ENCODE results near the gene SASH3.

SASH3 gene

GRCh38 chrX:129732857-129733256, 46.9 kb upstream of the SASH3 start (continued):
- TF ChIP-seq, protein P1, sequence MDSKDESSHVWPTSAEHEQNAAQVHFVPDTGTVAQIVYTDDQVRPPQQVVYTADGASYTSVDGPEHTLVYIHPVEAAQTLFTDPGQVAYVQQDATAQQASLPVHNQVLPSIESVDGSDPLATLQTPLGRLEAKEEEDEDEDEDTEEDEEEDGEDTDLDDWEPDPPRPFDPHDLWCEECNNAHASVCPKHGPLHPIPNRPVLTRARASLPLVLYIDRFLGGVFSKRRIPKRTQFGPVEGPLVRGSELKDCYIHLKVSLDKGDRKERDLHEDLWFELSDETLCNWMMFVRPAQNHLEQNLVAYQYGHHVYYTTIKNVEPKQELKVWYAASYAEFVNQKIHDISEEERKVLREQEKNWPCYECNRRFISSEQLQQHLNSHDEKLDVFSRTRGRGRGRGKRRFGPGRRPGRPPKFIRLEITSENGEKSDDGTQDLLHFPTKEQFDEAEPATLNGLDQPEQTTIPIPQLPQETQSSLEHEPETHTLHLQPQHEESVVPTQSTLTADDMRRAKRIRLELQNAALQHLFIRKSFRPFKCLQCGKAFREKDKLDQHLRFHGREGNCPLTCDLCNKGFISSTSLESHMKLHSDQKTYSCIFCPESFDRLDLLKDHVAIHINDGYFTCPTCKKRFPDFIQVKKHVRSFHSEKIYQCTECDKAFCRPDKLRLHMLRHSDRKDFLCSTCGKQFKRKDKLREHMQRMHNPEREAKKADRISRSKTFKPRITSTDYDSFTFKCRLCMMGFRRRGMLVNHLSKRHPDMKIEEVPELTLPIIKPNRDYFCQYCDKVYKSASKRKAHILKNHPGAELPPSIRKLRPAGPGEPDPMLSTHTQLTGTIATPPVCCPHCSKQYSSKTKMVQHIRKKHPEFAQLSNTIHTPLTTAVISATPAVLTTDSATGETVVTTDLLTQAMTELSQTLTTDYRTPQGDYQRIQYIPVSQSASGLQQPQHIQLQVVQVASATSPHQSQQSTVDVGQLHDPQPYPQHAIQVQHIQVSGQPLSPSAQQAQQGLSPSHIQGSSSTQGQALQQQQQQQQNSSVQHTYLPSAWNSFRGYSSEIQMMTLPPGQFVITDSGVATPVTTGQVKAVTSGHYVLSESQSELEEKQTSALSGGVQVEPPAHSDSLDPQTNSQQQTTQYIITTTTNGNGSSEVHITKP (tag by site-specific recombination; IDR thresholded peaks at IDR 0.05): no peak
- TF ChIP-seq SALL2 (tag by site-specific recombination; IDR thresholded peaks at IDR 0.05; ENCODE audit: borderline replicate concordance) (no peak), ZNF350 (tag by site-specific recombination; IDR thresholded peaks at IDR 0.05) (no peak), PRDM2 (tag by site-specific recombination; IDR thresholded peaks at IDR 0.05; ENCODE audit: borderline replicate concordance) (no peak)

DNA sequence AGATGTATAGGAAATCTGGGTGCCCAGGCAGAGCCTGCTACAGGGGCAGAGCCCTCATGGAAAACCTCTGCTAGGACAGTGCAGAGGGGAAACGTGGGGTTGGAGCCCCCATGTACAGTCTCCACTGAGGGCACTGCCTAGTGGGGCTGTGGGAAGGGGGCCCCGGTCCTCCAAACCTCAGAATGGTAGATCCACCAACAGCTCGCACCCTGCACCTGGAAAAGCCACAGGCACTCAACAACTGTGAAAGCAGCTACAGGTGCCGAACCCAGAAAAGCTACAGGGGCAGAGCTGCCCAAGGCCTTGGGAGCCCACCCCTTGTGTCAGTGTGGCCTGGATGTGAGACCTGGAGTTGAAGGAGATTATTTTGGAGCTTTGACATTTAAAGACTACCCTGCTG, 46.4 kb upstream of the SASH3 start:
- no peak overlapping the region for H3K4me3 ChIP-seq (ENCODE audit: low read depth, low read length)
- no peak overlapping the region for H3K27ac ChIP-seq (ENCODE audit: extremely low read depth, low read depth, low read length)
- H3K9me3 ChIP-seq (ENCODE audit: control insufficient read depth, insufficient read depth, low read depth, low read length): no peaks in the 10 kb centered on the region
- POLR2A ChIA-PET: no interaction called here
- CTCF ChIA-PET: no interaction called here
- no peaks in the 10 kb centered on the region for H3K36me3 ChIP-seq (ENCODE audit: control insufficient read depth in 2 of 2, insufficient read depth in 1 of 2, low read length in 2 of 2)
- H3K4me1 ChIP-seq (ENCODE audit: control insufficient read depth, insufficient read depth, low read length): no peaks in the 10 kb centered on the region
- TF ChIP-seq PRDM6 (tag by site-specific recombination; IDR thresholded peaks at IDR 0.05) (no peak), ZNF16 (tag by site-specific recombination; IDR thresholded peaks at IDR 0.05; ENCODE audit: low read depth) (no peak), YY1 (tag by site-specific recombination; IDR thresholded peaks at IDR 0.05) (no peak), ZNF114 (tag by site-specific recombination; IDR thresholded peaks at IDR 0.05) (no peak), ZNF398 (tag by site-specific recombination; IDR thresholded peaks at IDR 0.05) (no peak), ZNF19 (tag by site-specific recombination; IDR thresholded peaks at IDR 0.05; ENCODE audit: low read depth) (no peak), KLF17 (tag by site-specific recombination; IDR thresholded peaks at IDR 0.05) (no peak)
- TF ChIP-seq, protein P2, sequence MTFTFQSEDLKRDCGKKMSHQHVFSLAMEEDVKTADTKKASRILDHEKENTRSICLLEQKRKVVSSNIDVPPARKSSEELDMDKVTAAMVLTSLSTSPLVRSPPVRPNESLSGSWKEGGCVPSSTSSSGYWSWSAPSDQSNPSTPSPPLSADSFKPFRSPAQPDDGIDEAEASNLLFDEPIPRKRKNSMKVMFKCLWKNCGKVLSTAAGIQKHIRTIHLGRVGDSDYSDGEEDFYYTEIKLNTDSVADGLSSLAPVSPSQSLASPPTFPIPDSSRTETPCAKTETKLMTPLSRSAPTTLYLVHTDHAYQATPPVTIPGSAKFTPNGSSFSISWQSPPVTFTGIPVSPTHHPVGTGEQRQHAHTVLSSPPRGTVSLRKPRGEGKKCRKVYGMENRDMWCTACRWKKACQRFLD (tag by site-specific recombination; IDR thresholded peaks at IDR 0.05): no peak
- TF ChIP-seq, protein P3, sequence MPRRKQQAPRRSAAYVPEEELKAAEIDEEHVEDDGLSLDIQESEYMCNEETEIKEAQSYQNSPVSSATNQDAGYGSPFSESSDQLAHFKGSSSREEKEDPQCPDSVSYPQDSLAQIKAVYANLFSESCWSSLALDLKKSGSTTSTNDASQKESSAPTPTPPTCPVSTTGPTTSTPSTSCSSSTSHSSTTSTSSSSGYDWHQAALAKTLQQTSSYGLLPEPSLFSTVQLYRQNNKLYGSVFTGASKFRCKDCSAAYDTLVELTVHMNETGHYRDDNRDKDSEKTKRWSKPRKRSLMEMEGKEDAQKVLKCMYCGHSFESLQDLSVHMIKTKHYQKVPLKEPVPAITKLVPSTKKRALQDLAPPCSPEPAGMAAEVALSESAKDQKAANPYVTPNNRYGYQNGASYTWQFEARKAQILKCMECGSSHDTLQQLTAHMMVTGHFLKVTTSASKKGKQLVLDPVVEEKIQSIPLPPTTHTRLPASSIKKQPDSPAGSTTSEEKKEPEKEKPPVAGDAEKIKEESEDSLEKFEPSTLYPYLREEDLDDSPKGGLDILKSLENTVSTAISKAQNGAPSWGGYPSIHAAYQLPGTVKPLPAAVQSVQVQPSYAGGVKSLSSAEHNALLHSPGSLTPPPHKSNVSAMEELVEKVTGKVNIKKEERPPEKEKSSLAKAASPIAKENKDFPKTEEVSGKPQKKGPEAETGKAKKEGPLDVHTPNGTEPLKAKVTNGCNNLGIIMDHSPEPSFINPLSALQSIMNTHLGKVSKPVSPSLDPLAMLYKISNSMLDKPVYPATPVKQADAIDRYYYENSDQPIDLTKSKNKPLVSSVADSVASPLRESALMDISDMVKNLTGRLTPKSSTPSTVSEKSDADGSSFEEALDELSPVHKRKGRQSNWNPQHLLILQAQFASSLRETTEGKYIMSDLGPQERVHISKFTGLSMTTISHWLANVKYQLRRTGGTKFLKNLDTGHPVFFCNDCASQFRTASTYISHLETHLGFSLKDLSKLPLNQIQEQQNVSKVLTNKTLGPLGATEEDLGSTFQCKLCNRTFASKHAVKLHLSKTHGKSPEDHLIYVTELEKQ (tag by site-specific recombination; IDR thresholded peaks at IDR 0.05; ENCODE audit: borderline replicate concordance): no peak

Measured in HEK293 (cell line).